NCI-H2227 (cell line): ENCODE results near the gene PARD3B.
"Not testable (repeated sequence)": the region's sequence is repeated elsewhere in the genome, so short reads cannot be mapped to it uniquely, and the experiment has no call there.

Source experiments
- DNase-seq: peaks from one replicate; lab custom pipeline; 2025; ENCODE audit not compliant: unreplicated experiment; lab: John Stamatoyannopoulos, UW

Gene PARD3B

DNA sequence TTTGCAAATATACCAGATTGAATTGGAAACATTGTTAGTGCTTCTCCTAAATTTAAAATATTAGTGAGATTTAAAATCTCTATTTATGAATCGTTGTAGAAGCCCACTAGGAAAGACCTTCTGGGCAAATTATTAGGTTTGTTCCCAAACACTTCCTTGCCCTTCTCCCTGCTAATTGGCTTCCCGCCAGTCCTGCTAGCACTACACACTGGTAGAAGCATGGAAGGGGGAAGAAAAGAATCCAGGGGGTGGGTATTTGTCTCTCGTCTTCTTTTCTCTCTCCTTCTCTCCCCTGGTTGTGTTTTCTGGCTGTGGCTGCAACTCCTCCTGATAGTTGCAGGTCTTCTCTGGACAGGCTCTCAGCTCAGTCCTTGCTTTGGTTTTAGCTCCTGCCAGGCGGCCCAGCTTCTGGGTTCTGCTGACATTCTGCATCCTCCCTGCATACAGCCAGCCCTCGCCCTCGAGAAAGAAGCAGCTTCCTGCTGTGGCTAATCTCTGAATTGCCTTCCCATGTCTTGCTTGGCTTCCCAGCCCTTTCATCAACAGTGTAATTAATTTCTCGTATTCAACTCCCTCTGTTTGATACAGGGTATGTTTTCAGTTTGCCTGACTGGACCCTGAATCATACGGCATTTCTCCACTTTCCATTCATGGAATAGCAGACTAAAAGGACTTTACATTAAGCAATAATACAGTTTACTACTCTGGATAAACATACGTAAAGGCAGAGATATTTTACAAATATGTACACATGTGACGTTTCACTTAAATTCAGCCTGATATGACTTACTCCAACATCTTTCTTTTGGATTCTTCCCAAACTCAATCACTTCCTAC lies 6.9 kb upstream of the PARD3B start:
- DNase-seq = peak; percentile 85

- no peak for DNase-seq
These were observed 6.3 kb upstream of the PARD3B start for GRCh38 chr2:204539019-204539385.

DNA sequence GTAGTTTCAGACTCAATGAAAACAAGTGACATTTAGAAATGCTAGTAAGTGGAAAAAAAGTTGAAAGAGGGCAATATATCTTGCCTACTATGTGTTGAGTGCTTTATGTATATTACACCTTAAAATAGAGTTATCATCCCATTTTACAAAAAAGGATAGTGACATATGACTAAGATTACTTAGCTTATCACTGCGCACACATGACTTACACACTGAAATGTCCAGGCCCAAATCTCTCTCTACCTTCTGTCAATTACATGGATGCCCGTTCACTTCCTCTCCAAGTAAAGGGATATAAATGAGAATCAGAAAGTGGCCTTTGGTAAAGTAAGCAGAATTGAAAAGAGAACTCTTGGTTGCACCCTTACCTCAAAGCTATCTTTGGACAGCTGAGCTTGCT lies 3.6 kb upstream of the PARD3B start:
- DNase-seq = no peak

DNA sequence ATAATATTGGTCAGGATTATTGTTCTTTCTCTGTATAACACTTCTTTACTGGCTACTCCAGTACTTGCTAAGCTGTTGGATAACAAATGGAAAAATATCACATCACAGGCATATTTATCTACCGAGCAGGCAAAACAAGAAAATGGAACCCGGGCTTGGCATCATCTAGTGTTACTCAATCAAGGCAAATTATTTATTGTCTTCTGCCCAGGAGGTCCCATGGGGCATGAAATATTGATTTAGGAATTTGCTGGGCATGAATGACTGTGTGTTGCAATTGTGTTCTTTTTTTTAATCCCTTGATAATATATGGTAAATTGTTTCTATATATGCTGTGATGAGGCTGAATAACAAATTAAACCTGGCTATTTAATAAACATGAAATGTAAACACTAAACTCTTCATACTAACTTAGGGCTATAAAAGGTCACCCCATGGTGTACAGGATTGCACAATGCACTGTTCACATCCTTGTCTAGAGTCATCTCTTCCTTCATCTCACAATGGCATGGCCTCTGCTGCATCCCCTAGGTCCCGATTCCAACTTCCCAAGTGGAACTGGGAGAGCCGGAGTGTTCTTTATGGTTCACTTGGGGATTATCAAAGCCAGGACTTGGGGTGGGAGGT lies 2.2 kb upstream of the PARD3B start:
- no peak for DNase-seq

GRCh38 chr2:204545861-204546735 lies 823 bp downstream of the PARD3B start:
- DNase-seq = peak; percentile 41

- no peak for DNase-seq
These were observed 5.7 kb downstream of the PARD3B start for GRCh38 chr2:204550751-204551511.

GRCh38 chr2:204551512-204551863 lies 6.2 kb downstream of the PARD3B start:
- DNase-seq = no peak

DNA sequence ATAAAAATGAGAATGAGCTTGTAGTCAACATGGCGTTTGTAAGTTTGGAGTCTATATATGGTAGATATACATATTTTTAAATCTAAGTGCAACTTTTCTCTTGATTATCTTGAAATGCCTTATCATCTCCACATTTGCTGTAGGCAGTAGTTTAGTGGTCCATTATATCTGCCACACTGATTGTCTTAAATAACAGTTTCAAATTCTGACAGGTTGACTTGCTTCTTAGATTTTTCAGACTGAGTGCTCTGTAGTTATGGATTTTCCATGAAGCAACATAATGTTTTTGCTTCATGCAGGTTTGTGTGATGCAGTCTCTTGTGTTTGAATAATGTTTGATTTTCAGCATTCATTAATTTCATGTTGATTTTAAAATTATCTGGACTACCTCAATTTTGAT lies 12.3 kb downstream of the PARD3B start:
- DNase-seq = no peak

DNA sequence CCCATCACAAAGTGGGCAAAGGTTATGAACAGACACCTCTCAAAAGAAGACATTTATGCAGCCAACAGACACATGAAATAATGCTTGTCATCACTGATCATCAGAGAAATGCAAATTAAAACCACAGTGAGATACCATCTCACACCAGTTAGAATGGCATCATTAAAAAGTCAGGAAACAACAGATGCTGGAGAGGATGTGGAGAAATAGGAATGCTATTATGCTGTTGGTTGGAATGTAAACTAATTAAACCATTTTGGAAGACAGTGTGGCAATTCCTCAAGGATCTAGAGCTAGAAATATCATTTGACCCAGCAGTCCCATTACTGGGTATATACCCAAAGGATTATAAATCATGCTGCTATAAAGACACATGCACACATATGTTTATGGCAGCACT lies 14.1 kb downstream of the PARD3B start:
- DNase-seq = not testable (repeated sequence)

GRCh38 chr2:204560902-204561301 lies 15.6 kb downstream of the PARD3B start:
- no peak for DNase-seq

- DNase-seq = no peak
These were observed 16.5 kb downstream of the PARD3B start for GRCh38 chr2:204561771-204562170.

DNA sequence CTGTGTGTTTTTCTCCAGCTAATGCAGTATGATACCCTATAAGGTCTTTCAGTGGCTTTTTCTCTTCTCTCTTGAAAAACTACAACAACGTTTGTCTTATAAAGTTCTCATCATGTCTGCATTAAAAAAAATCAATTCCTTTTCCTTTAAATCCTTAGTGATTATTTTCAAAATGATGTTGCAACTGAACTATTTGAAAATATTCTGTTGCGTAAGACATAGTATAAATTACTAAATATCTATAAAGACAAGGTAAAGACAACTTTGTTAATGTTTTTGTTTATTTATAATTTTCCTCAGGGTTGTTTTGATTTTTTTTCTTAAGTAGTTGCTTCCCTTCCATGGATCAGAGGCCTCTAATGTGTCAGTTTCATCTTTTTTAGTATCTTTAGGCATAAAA lies 21.2 kb downstream of the PARD3B start:
- no peak for DNase-seq

DNA sequence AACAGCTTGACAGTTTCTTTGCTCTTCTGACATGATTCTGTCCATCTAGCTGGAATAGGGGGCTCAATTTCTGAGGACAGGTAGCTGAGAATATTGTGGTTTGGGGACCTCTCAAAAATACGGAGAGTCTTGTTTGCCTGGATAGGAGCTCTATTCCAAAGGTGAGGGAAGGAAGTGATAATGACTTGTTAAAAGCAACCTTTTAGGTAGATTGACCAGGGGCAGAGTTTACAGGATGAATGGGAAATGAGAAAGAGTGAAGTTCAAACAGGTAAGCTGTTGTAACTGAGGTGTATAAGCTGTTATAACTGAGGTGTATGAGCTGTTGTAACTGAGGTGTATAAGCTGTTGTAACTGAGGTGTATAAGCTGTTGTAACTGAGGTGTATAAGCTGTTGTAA lies 25.1 kb downstream of the PARD3B start:
- no peak for DNase-seq

- DNase-seq = no peak
These were observed 25.8 kb downstream of the PARD3B start for GRCh38 chr2:204571041-204571440.

DNA sequence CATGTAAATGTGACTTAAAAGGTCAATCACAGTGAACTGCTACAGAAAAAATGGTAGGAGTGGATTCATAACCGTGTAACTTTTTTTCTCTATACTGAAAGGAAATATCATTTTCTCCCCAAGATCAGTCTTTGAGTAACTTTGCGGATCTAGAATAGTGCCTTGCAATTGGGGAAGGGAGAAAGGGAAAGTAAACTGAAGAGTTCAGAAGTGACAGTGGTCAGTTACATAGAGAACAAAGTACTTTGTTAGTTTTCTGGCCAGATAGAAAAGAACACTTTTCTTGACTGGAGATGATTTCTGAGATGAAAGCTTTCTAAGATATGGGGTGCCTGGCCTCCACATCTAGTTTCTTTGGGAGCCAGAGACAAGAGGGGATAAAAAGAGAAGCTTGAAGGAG lies 26.6 kb downstream of the PARD3B start:
- DNase-seq = no peak

- no peak for DNase-seq
These were observed 27.9 kb downstream of the PARD3B start for GRCh38 chr2:204573221-204573620.

DNA sequence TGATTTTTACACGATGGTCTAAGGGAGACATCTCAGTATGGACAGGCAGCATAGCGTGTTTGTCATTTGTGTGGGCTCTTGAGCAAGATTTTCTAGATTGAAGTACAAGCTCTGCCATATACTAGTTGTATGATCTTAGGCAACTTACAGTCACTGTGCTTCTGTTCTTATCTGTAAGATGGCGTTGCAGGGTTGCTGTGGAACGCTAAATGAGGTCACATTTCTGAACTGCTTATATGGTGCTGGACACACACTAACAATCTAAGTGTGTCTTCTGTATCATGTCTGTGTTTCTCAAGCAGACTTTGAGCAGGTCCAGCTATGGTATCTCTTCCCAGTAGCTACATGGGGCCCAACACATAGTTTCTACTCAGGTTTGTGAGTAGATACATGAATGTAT lies 29.2 kb downstream of the PARD3B start:
- no peak for DNase-seq

- no peak for DNase-seq
These were observed 30.2 kb downstream of the PARD3B start for GRCh38 chr2:204575463-204575862.

GRCh38 chr2:204576362-204576979 lies 31.2 kb downstream of the PARD3B start:
- no peak for DNase-seq

GRCh38 chr2:204578928-204579598 lies 33.8 kb downstream of the PARD3B start:
- no peak for DNase-seq
